Heart left ventricle (tissue), 16 donors: Measurements from ENCODE around the gene DLGAP1. TPM values are rescaled to one million over a fixed set of nuclear protein-coding genes. Genes with fewer than 3 reads are reported as not detected.

ENCODE experiments used
- ATAC-seq, 4 donors: fragments of 200-7000 bp; cut with Tn5 transposase; one replicate each; pipeline ENCODE4 v1.9.1; 2020 to 2022; ENCODE audit warnings: moderate library complexity in 4 of 4, mild to moderate bottlenecking in 3 of 4, moderate number of reproducible peaks in 1 of 4
- DNase-seq, 5 donors: peaks; one replicate each; pipeline ENCODE4 v3.0.0-alpha.2; 2020
- H3K27ac ChIP-seq, 12 donors: fragments of 200-600 bp; sonication (generic) in 4 of 12; one replicate each; pipeline versions ENCODE4 v1.5.0 to v1.8.0; 2016 to 2022; ENCODE audit warnings: mild to moderate bottlenecking in 2 of 12
- H3K27me3 ChIP-seq, 9 donors: fragments of 200-600 bp; sonication (generic) in 2 of 9; one replicate each; pipeline versions ENCODE4 v1.5.1 to v1.8.0; 2016 to 2022; ENCODE audit warnings: mild to moderate bottlenecking in 3 of 9
- H3K36me3 ChIP-seq, 9 donors: fragments of 200-600 bp; sonication (generic) in 2 of 9; one replicate each; pipeline versions ENCODE4 v1.5.0 to v1.8.0; 2018 to 2022; ENCODE audit warnings: mild to moderate bottlenecking in 2 of 9
- H3K4me1 ChIP-seq, 12 donors: fragments of 200-600 bp; sonication (generic) in 4 of 12; one replicate each; pipeline versions ENCODE4 v1.5.0 to v1.8.0; 2016 to 2022; ENCODE audit warnings: mild to moderate bottlenecking in 3 of 12
- H3K4me3 ChIP-seq, 12 donors: fragments of 200-600 bp; sonication (generic) in 4 of 12; one replicate each; pipeline versions ENCODE4 v1.5.0 to v1.8.0; 2017 to 2022; ENCODE audit warnings: mild to moderate bottlenecking in 9 of 12, moderate library complexity in 4 of 12
- H3K9me3 ChIP-seq, 12 donors: fragments of 200-600 bp; sonication (generic) in 4 of 12; one replicate each; pipeline versions ENCODE4 v1.5.0 to v1.8.0; 2016 to 2022; ENCODE audit warnings: mild to moderate bottlenecking in 1 of 12
- POLR2A ChIP-seq, 2 donors: fragments of 450-650 bp; IDR thresholded peaks; one replicate each; pipeline ENCODE4 v1.6.1; 2017; ENCODE audit warnings: antibody characterized with exemption in 2 of 2, mild to moderate bottlenecking in 2 of 2, moderate library complexity in 2 of 2
- WGBS, 4 donors: extraction: QIAGEN DNeasy Blood & Tissue Kit in 2 of 4; methylation state at CpG; one replicate each; pipeline versions ENCODE4 v1.1.5 to v1.1.7; 2013 to 2018; 5-methylcytosine and 5-hydroxymethylcytosine counted together
- intact Hi-C, 10 donors: fragments of 100-400 bp; cut with DNase I; formaldehyde crosslinking; loops; one replicate each; pipeline versions ENCODE4 v1.11.1 to v1.14.2; 2022
- polyA plus RNA-seq, 2 donors: library from polyadenylated mRNA; stranded (reverse); fragments of 200-250 nt; gene quantifications; one replicate each; pipeline ENCODE4 v1.2.3, GENCODE V29; 2013
- total RNA-seq, 9 donors: library from RNA; depleted of rRNA in 2 of 9; stranded (reverse); fragments of >200 nt in 2 of 9; fragmentation: NEBNext Ultra II Directional in 3 of 9; extraction: Animal tissue kit (Norgen Biotek cat#: 25700) in 3 of 9; gene quantifications; one replicate each; pipeline versions ENCODE4 v1.1.0 to v1.2.4, GENCODE V29; 2016 to 2023
- TF ChIP-seq, protein P1 (sequence below), 12 donors: fragments of 200-600 bp; sonication (generic) in 4 of 12; IDR thresholded peaks; one replicate each; pipeline versions ENCODE4 v1.5.0 to v1.8.0; 2018 to 2022; ENCODE audit warnings: antibody characterized with exemption in 12 of 12, mild to moderate bottlenecking in 5 of 12
- donor health status: ischemic (EF 13 %, LVEDD 7.1; RV severe dilation, severe dysfunction).
- donor health status: healthy with polysubstance abuse.
- donor health status: DM: no; HTN: yes; CAD: no.
- donor health status: DM: no; HTN: no; CAD: no.
- donor health status: ischemic (EF 25% LVEDD 6.9; RV normal size, moderate dysfunction).
- donor health status: ischemic (EF 25% LVEDD 5.7; RV mildly dilated, moderate dysfunction).
- donor health status: healthy.
- donor health status: DM: yes; HTN: yes; CAD: no.
- donor health status: ischemic (EF 35%, LVEDD 5.7; RV mildly dilated, moderate dysfunction).
- donor health status: nonischemic (EF 11% LVEDD 7.7; RV severe dilation, severe dysfunction).
- donor health status: DM: yes; HTN: yes; CAD: no.
- donor health status: PGD.
- donor health status: ischemic (EF 29% LVEDD 5.4; RV normal size, mild dysfunction).
- donor health status: nonischemic (EF 23%, LVEDD 6.1; RV moderate dilation, normal function).

Gene DLGAP1
- total and polyA plus RNA-seq, 11 donors = 0.10 to 5.5 (median 0.40) TPM; not detected in 1

DNA sequence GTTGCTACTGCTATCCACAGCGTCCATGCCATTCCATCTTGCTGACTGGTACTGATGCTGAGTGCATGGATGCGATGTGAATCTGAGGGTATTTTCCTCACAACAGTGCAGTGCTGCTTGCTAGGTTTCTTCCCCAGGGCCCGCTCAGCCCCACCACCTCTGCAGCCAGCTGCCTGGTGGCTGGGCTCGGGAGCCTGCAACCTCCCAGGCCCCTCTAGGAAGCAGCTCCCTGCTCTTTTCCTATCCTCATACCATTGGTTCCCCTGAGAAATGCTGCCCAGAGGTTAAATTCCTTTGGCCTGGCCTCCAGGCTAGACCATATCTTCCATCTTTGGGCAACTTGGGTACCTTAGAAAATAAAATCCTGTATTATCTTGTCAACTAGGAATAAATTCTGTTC lies 591.5 kb downstream of the DLGAP1 start:
- Histone ChIP-seq H3K27ac (no peak overlapping the region), H3K4me1 (peaks cover 0 to 17% (median 3%) of the 10 kb centered on the region in 12 donors), H3K9me3 (no peaks in the 10 kb centered on the region), H3K27me3 (no peaks in the 10 kb centered on the region), H3K36me3 (no peaks in the 10 kb centered on the region), H3K4me3 (no peak overlapping the region)
- DNase-seq = no peak
- TF ChIP-seq, protein P1, sequence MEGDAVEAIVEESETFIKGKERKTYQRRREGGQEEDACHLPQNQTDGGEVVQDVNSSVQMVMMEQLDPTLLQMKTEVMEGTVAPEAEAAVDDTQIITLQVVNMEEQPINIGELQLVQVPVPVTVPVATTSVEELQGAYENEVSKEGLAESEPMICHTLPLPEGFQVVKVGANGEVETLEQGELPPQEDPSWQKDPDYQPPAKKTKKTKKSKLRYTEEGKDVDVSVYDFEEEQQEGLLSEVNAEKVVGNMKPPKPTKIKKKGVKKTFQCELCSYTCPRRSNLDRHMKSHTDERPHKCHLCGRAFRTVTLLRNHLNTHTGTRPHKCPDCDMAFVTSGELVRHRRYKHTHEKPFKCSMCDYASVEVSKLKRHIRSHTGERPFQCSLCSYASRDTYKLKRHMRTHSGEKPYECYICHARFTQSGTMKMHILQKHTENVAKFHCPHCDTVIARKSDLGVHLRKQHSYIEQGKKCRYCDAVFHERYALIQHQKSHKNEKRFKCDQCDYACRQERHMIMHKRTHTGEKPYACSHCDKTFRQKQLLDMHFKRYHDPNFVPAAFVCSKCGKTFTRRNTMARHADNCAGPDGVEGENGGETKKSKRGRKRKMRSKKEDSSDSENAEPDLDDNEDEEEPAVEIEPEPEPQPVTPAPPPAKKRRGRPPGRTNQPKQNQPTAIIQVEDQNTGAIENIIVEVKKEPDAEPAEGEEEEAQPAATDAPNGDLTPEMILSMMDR (IDR thresholded peaks at IDR 0.05) = no peak
- no peak for TF ChIP-seq POLR2A (IDR thresholded peaks at IDR 0.05)
- 73 to 83% (median 74%) methylated on average over 4 of the region's 4 CpGs for WGBS, 4 donors
- no peak for ATAC-seq
- intact Hi-C loops = loop anchor here in 4 of 10 donors (5.0 to 10.0 kb wide), 4 partner anchors 121 to 579 kb away; no protein-coding TSS in a partner anchor

DNA sequence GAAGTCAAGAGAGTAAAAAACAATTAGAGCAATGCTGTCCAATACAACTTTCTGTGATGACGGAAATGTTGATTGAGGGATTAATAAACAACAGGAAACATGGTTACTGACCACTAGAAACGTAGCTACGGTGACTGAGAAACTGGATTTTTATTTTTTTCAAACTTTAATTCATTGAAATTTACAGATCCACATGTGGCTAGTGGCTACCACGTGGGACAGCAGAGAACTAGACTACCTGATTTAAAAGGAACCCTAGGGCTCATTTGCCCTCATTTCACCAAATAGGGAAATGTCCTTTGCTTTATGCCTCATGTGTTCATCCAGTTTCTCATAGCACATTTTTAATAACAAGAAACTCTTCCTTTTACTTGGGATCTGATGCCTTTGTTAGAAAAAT lies 592.1 kb downstream of the DLGAP1 start:
- intact Hi-C loops = loop anchor here in 4 of 10 donors (5.0 to 10.0 kb wide), 4 partner anchors 122 to 578 kb away; no protein-coding TSS in a partner anchor
- TF ChIP-seq POLR2A (IDR thresholded peaks at IDR 0.05) = no peak
- TF ChIP-seq, protein P1 (IDR thresholded peaks at IDR 0.05) = no peak
- no peaks in the 10 kb centered on the region for H3K9me3 ChIP-seq
- ATAC-seq (no peak), DNase-seq (no peak)
- no peak overlapping the region for H3K27ac ChIP-seq
- WGBS, 4 donors = 83 to 90% (median 88%) methylated on average over 4 of the region's 4 CpGs
- no peaks in the 10 kb centered on the region for H3K36me3 ChIP-seq
- no peaks in the 10 kb centered on the region for H3K27me3 ChIP-seq
- no peak overlapping the region for H3K4me3 ChIP-seq
- peaks cover 0 to 15% (median 1%) of the 10 kb centered on the region in 12 donors for H3K4me1 ChIP-seq

DNA sequence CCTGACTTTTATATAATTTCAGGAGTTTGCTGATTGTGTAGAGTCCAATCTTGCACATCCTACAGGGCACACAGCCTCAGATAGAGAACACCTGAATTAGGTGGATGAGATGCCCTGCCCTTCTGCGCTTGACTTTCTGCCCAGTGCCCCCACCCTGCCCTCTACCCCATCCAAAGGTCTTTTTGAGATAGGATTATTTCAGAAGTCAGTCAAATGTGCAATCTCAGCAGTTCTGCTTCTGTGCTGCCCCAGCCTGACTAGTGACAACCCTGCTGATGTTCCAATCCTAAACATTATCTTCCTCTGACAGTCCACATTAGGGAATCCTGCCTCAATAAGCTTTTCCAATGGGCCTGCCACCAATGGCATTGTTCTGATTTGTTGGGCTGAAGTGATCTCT lies 593.6 kb downstream of the DLGAP1 start:
- 89 to 98% (median 94%) methylated on average over 1 of the region's 1 CpG for WGBS, 4 donors
- TF ChIP-seq, protein P1 (IDR thresholded peaks at IDR 0.05) = no peak
- Histone ChIP-seq H3K4me1 (no peaks in the 10 kb centered on the region), H3K9me3 (no peaks in the 10 kb centered on the region), H3K27me3 (no peaks in the 10 kb centered on the region), H3K36me3 (no peaks in the 10 kb centered on the region), H3K27ac (no peak overlapping the region), H3K4me3 (no peak overlapping the region)
- no peak for ATAC-seq
- DNase-seq = no peak
- intact Hi-C loops = loop anchor here in 4 of 10 donors (5.0 to 10.0 kb wide), 4 partner anchors 123 to 577 kb away; no protein-coding TSS in a partner anchor

DNA sequence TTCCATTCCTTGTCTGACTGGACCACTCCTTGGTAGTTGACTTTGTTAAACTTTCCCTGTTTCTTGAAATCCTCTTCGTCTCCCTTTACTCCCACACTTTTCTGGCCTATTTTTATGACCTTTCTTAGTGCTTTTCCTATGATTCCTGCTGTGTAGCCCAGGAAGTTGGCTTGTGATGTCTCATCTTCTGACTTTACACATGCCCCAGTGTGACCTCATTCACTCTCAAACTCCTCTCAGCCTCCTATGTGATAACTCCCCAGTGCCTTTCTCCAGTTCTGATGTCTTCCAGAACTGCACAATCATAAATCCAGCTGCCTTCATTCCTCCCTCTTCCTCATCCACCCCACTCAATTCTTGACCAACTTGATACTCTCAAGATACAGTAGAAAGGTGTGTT lies 597.6 kb downstream of the DLGAP1 start:
- WGBS, 4 donors = 47 to 71% (median 60%) methylated on average over 1 of the region's 1 CpG
- no peak for ATAC-seq
- Histone ChIP-seq H3K36me3 (no peaks in the 10 kb centered on the region), H3K27ac (no peak overlapping the region), H3K9me3 (no peaks in the 10 kb centered on the region), H3K4me1 (no peaks in the 10 kb centered on the region), H3K27me3 (no peaks in the 10 kb centered on the region), H3K4me3 (no peak overlapping the region)
- no peak for TF ChIP-seq POLR2A (IDR thresholded peaks at IDR 0.05)
- TF ChIP-seq, protein P1 (IDR thresholded peaks at IDR 0.05) = no peak
- intact Hi-C loops = loop anchor here in 2 of 10 donors (5.0 to 10.0 kb wide), 2 partner anchors 63 to 135 kb away; no protein-coding TSS in a partner anchor
- DNase-seq = no peak
